Endothelial cell of umbilical vein (primary cell): ENCODE measurements around the gene FAM118B. TPM values are rescaled to one million over a fixed set of nuclear protein-coding genes. Genes with fewer than 3 reads are reported as not detected.

Source experiments
- BruUV-seq: library from RNA; stranded (reverse); fragments of 400-500 nt; replicated peaks from 2 replicates; lab custom pipeline; 2021; lab: Mats Ljungman, UMichigan
- CTCF ChIA-PET: fragments of 300-600, 350-600 bp; sonication (Branson Sonifier 250); formaldehyde crosslinking; loops from one replicate; lab custom pipeline; 2021; ENCODE audit warnings: antibody characterized with exemption, inconsistent platforms; lab: Charles Lee
- POLR2A ChIA-PET: fragments of 300-600, 350-600 bp; sonication (Branson Sonifier 250); formaldehyde crosslinking; loops from one replicate; lab custom pipeline; 2021; ENCODE audit warnings: antibody characterized with exemption, inconsistent platforms; lab: Charles Lee
- DNase-seq: peaks from one replicate; pipeline ENCODE4 v3.0.0-alpha.2; 2011; ENCODE audit warnings: low read depth, low spot score
- FAIRE-seq: peaks from 2 replicates; lab custom pipeline; 2011; peaks lifted over from hg19 to GRCh38; lab: Jason Lieb, UNC
- H2AFZ ChIP-seq: 2 replicates; pipeline ENCODE4 v1.6.0; 2012; ENCODE audit warnings: low read depth, low read length, control low read depth, inconsistent platforms
- H3K27ac ChIP-seq: 2 replicates; pipeline ENCODE4 v1.5.1; 2011; ENCODE audit warnings: low read depth, mild to moderate bottlenecking, control low read depth, low read length, moderate library complexity; ENCODE audit not compliant: insufficient read depth
- H3K27me3 ChIP-seq, 2 experiments: 2 replicates each; pipeline versions ENCODE4 v1.6.0 to v1.6.1; 2011; ENCODE audit warnings: low read length in 2 of 2, mixed read lengths in 1 of 2; ENCODE audit not compliant: control insufficient read depth in 2 of 2, insufficient read depth in 2 of 2
- H3K36me3 ChIP-seq, 2 experiments: 2 replicates in 1 of 2; 3 replicates in 1 of 2; pipeline ENCODE4 v1.5.1; 2011; ENCODE audit warnings: low read length in 2 of 2, mild to moderate bottlenecking in 1 of 2, moderate library complexity in 1 of 2; ENCODE audit not compliant: control insufficient read depth in 2 of 2, insufficient read depth in 2 of 2; ENCODE audit errors: extremely low read depth in 1 of 2
- H3K4me1 ChIP-seq: 3 replicates; pipeline ENCODE4 v1.5.1; 2011; ENCODE audit warnings: mild to moderate bottlenecking, low read length; ENCODE audit not compliant: control insufficient read depth, insufficient read depth; ENCODE audit errors: extremely low read depth
- H3K4me2 ChIP-seq: 2 replicates; pipeline ENCODE4 v1.6.1; 2011; ENCODE audit warnings: low read length, control low read depth, mixed read lengths; ENCODE audit not compliant: insufficient read depth
- H3K4me3 ChIP-seq, 3 experiments: fragments of 200-600 bp in 1 of 3; sonication (generic), shearing (Covaris generic) in 1 of 3; replicated peaks in 1 of 3; 2 replicates each; pipeline ENCODE4 v1.5.1; 2011 to 2016; ENCODE audit warnings: control low read depth in 3 of 3, low read length in 3 of 3, mild to moderate bottlenecking in 2 of 3, inconsistent platforms in 1 of 3, low read depth in 1 of 3, moderate library complexity in 1 of 3; ENCODE audit not compliant: insufficient read depth in 1 of 3
- H3K79me2 ChIP-seq: 2 replicates; pipeline ENCODE4 v1.6.0; 2012; ENCODE audit warnings: low read length, inconsistent platforms; ENCODE audit not compliant: control insufficient read depth, insufficient read depth
- H3K9ac ChIP-seq: replicated peaks from 2 replicates; pipeline ENCODE3; 2011; ENCODE audit warnings: low read length, control low read depth; ENCODE audit not compliant: insufficient read depth; ENCODE audit errors: extremely low read depth
- H3K9me1 ChIP-seq: replicated peaks from 3 replicates; pipeline ENCODE4 v1.6.0; 2011; ENCODE audit warnings: mild to moderate bottlenecking, low read length; ENCODE audit not compliant: control insufficient read depth, insufficient read depth; ENCODE audit errors: extremely low read depth
- H3K9me3 ChIP-seq: replicated peaks from 2 replicates; pipeline ENCODE4 v1.5.1; 2012; ENCODE audit warnings: low read length, inconsistent platforms; ENCODE audit not compliant: control insufficient read depth, insufficient read depth
- H4K20me1 ChIP-seq: replicated peaks from 2 replicates; pipeline ENCODE3; 2011; ENCODE audit warnings: mild to moderate bottlenecking, low read length; ENCODE audit not compliant: control insufficient read depth, insufficient read depth; ENCODE audit errors: extremely low read depth
- CTCF ChIP-seq, 2 donors: IDR thresholded peaks; 1 replicate in 1 of 2; 2 replicates in 1 of 2; pipeline ENCODE4 v1.5.1; 2011; ENCODE audit warnings: low read length in 2 of 2, mild to moderate bottlenecking in 2 of 2, moderate library complexity in 2 of 2, control low read depth in 1 of 2, inconsistent platforms in 1 of 2, low read depth in 1 of 2; ENCODE audit not compliant: insufficient read depth in 1 of 2; ENCODE audit errors: extremely low read depth in 1 of 2
- EZH2 ChIP-seq: IDR thresholded peaks from 2 replicates; pipeline ENCODE4 v1.6.1; 2012; ENCODE audit warnings: borderline replicate concordance, low read depth, mild to moderate bottlenecking, moderate library complexity, low read length, inconsistent platforms; ENCODE audit not compliant: severe bottlenecking
- FOS ChIP-seq: IDR thresholded peaks from 2 replicates; pipeline ENCODE4 v1.6.1; 2011; ENCODE audit warnings: mild to moderate bottlenecking, low read length, moderate library complexity, borderline replicate concordance; ENCODE audit not compliant: insufficient read depth
- GATA2 ChIP-seq: IDR thresholded peaks from 2 replicates; pipeline ENCODE4 v1.7.0; 2011; ENCODE audit warnings: low read depth, mild to moderate bottlenecking, moderate library complexity, mixed read lengths, low read length; ENCODE audit not compliant: insufficient read length, insufficient read depth
- JUN ChIP-seq: IDR thresholded peaks from 2 replicates; pipeline ENCODE4 v1.6.1; 2011; ENCODE audit warnings: borderline replicate concordance, low read depth; ENCODE audit not compliant: insufficient read length, insufficient read depth
- MAX ChIP-seq: IDR thresholded peaks from 2 replicates; pipeline ENCODE4 v1.6.1; 2011; ENCODE audit not compliant: insufficient read depth, insufficient read length
- MYC ChIP-seq: IDR thresholded peaks from one replicate; pipeline ENCODE4 v1.6.1; 2011; ENCODE audit warnings: mild to moderate bottlenecking, low read depth, low read length
- POLR2A ChIP-seq: IDR thresholded peaks from 2 replicates; pipeline ENCODE4 v1.6.1; 2012; ENCODE audit warnings: low read depth, mild to moderate bottlenecking, control low read depth, low read length
- POLR2AphosphoS5 ChIP-seq: IDR thresholded peaks from 2 replicates; pipeline ENCODE4 v1.6.1; 2012; ENCODE audit warnings: low read depth, mild to moderate bottlenecking, control low read depth, low read length, moderate library complexity; ENCODE audit not compliant: insufficient read depth
- dilution Hi-C: fragments of 300-500 bp; cut with MboI; formaldehyde crosslinking; loops from one replicate; pipeline ENCODE4 v1.15.0; 2019; ENCODE audit warnings: low sequenced_read_pairs; ENCODE audit not compliant: extremely low pct_ligation_motif_present
- intact Hi-C: fragments of 100-400 bp; cut with micrococcal nuclease; formaldehyde crosslinking; loops from one replicate; pipeline ENCODE4 v1.10.0; 2022
- polyA plus RNA-seq, 4 experiments: library from polyadenylated mRNA; depleted of rRNA in 3 of 4; stranded (reverse) in 3 of 4; unstranded in 1 of 4; fragments of >200 nt; gene quantifications; 2 replicates each; pipeline versions ENCODE4 v1.2.1 to v1.2.3, GENCODE V29; 2011 to 2012; ENCODE audit warnings: missing spikeins in 1 of 4
- total RNA-seq: library from RNA; stranded (reverse); gene quantifications from 2 replicates; pipeline ENCODE4 v1.2.3, GENCODE V29; 2021

Gene FAM118B
- total and polyA plus RNA-seq, 2 donors (not counting 3 experiments of a cell fraction or from before 2014, with no cell fraction given), result 26.6 to 35.8 TPM

GRCh38 chr11:126195119-126195518 lies 16.5 kb upstream of the FAM118B start:
- H2AFZ ChIP-seq, result no peak overlapping the region
- dilution Hi-C loops (no loop called here), intact Hi-C loops (loop anchor here (2.0 kb wide), 2 partner anchors 78 to 132 kb away; partner anchors contain the start of gene CDON)

More at GRCh38 chr11:126195119-126195518, 16.5 kb upstream of the FAM118B start:
- Histone ChIP-seq H4K20me1 (no peaks in the 10 kb centered on the region), H3K27ac (no peak overlapping the region), H3K27me3 (no peaks in the 10 kb centered on the region), H3K9ac (no peak overlapping the region), H3K4me2 (no peak overlapping the region), H3K36me3 (peaks cover 3 to 31% of the 10 kb centered on the region in 2 experiments), H3K9me3 (no peaks in the 10 kb centered on the region), H3K79me2 (no peaks in the 10 kb centered on the region), H3K4me3 (no peak overlapping the region), H3K4me1 (no peaks in the 10 kb centered on the region), H3K9me1 (no peaks in the 10 kb centered on the region)
- BruUV-seq, result no TSS peak
- no peak for FAIRE-seq
- ChIA-PET POLR2A (no interaction called here), CTCF (interaction anchor here (0.5 to 6.0 kb wide), 2 partner anchors 272 to 627 kb away, joined by 3 to 113 read pairs; no protein-coding TSS in a partner anchor)
- TF ChIP-seq POLR2A (no peak), MAX (no peak), FOS (no peak), JUN (no peak), MYC (no peak), GATA2 (no peak), POLR2AphosphoS5 (no peak), EZH2 (no peak), CTCF (IDR thresholded peaks at IDR 0.05; ENCODE audit: extremely low read depth in 1 of 2, insufficient read depth in 1 of 2, low read depth in 1 of 2, low read length in 2 of 2) (no peak)
- DNase-seq, result no peak
